ENCODE data around the gene NFATC3.

DNA sequence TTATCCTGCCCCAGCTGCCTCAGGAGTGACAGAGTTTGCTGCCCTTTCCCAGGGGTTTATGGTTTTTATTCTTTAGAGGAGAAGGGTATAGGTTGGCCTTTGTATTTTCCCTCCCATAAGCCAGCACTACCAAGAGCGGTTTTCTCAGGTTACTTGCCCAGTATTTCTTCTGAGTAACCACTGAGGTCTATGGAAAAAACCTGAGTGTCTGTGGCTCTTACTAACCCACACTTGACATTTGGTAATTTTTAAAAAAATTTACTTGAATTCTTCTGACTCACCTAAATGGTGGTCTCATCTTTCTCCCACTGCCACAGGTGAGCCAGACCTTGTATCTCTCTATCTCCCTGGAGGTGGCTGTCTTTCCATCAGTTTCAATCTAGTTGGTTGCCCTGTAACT, 185.2 kb downstream of the NFATC3 start:
- TF ChIP-seq CTCF (conservative IDR thresholded peaks at IDR 0.05), result no peak
- TF ChIP-seq EZH2 (IDR thresholded peaks at IDR 0.05; ENCODE audit: low read depth), result no peak

Data from PC-9 (cell line).